ENCODE data around the gene NDUFS2. TPM values are rescaled to one million over a fixed set of nuclear protein-coding genes. Genes with fewer than 3 reads are reported as not detected.

NDUFS2 gene
- total and polyA plus RNA-seq, 9 of the 15 experiments (the other 6 are each of a cell fraction or from before 2014, with no cell fraction given): 70.0 to 176 (median 141) TPM

GRCh38 chr1:161165742-161166668 lies 36.2 kb upstream of the NDUFS2 start, which contains the start of gene PPOX (continued):
- peak; percentile 32 to 41; a peak in 2 of 4 replicates for TF ChIP-seq FOXK2 (conservative IDR thresholded peaks at IDR 0.05 in 1 of 2, IDR thresholded peaks at IDR 0.05 in 1 of 2; ENCODE audit: low read depth in 2 of 2)
- TF ChIP-seq PBX2 (CRISPR knock-in tag; IDR thresholded peaks at IDR 0.05; ENCODE audit: low read depth): no peak
- no peak for TF ChIP-seq PBX2 (tag; conservative IDR thresholded peaks at IDR 0.05; ENCODE audit: low read depth)
- no peak for TF ChIP-seq ZNF12 (CRISPR knock-in tag; IDR thresholded peaks at IDR 0.05)
- peak; percentile 98 for TF ChIP-seq MTA2 (IDR thresholded peaks at IDR 0.05; ENCODE audit: low read depth)
- TF ChIP-seq ZNF274 (IDR thresholded peaks at IDR 0.05; ENCODE audit: borderline replicate concordance, low read depth, low read length): no peak
- TF ChIP-seq TRIM25 (IDR thresholded peaks at IDR 0.05; ENCODE audit: borderline replicate concordance): no peak
- no peak for TF ChIP-seq MECOM (CRISPR knock-in tag; IDR thresholded peaks at IDR 0.05)
- TF ChIP-seq CEBPB (tag; IDR thresholded peaks at IDR 0.05): peak; percentile 64
- no peak for TF ChIP-seq MCM2 (IDR thresholded peaks at IDR 0.05; ENCODE audit: low read depth)
- TF ChIP-seq RERE (CRISPR knock-in tag; IDR thresholded peaks at IDR 0.05; ENCODE audit: borderline replicate concordance): no peak
- TF ChIP-seq MCM7 (IDR thresholded peaks at IDR 0.05): no peak
- peak; percentile 29 for TF ChIP-seq MEIS2 (IDR thresholded peaks at IDR 0.05; ENCODE audit: partially characterized antibody)
- no peak for TF ChIP-seq CHD4 (IDR thresholded peaks at IDR 0.05; ENCODE audit: insufficient read depth, insufficient replicate concordance, low read depth, low read length, poor library complexity, severe bottlenecking)
- TF ChIP-seq TAF7 (tag; IDR thresholded peaks at IDR 0.05): no peak
- peak; percentile 93 for TF ChIP-seq NFIC (IDR thresholded peaks at IDR 0.05)
